Peyer's patch (tissue), 4 donors: ENCODE measurements around the gene NFIX.

ENCODE experiments used
- POLR2A ChIP-seq, 2 donors: fragments of 450-650 bp; IDR thresholded peaks; one replicate each; pipeline ENCODE4 v1.5.1; 2017; ENCODE audit warnings: antibody characterized with exemption in 2 of 2, mild to moderate bottlenecking in 2 of 2, moderate library complexity in 2 of 2
- TF ChIP-seq, protein P1 (sequence below), 6 experiments: fragments of 450-650 bp in 4 of 6; fragments of 200-600 bp in 2 of 6; sonication (generic) in 1 of 6; IDR thresholded peaks; one replicate each; pipeline ENCODE4 v1.5.1; 2017 to 2019; ENCODE audit warnings: antibody characterized with exemption in 6 of 6, mild to moderate bottlenecking in 3 of 6, moderate library complexity in 1 of 6

DNA sequence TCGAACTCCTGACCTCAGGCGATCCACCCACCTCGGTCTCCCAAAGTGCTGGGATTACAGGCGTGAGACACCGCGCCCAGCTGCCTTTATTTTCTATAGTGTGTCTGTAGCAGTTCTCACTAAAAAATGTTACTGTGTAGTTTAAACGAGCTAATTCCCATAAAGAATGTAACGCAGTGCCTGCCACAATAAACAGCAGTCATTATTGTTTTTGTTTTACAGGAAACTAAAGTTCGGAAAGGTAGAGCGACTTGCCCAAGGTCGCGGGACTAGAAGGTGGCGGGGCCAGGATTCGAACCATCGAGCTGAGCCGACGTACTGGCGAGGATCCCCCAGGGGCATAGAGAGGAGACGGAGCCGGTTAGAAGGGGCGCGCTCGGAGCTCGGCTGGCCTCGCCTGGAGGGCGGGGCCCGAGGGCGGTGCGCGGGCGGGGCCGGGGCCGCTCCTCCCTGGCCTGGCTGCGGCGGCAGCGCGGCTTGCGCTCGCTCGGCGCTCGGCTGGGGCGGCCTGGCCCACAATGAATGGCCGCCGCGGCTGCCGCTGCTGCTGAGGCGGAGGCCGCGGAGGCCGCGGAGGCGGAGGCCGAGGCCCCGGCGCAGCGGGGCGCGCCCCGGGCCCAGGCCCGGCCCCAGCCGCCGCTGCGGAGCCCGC is 122.6 kb downstream of the NFIX start, which contains the start of gene NACC1:
- TF ChIP-seq, protein P1, sequence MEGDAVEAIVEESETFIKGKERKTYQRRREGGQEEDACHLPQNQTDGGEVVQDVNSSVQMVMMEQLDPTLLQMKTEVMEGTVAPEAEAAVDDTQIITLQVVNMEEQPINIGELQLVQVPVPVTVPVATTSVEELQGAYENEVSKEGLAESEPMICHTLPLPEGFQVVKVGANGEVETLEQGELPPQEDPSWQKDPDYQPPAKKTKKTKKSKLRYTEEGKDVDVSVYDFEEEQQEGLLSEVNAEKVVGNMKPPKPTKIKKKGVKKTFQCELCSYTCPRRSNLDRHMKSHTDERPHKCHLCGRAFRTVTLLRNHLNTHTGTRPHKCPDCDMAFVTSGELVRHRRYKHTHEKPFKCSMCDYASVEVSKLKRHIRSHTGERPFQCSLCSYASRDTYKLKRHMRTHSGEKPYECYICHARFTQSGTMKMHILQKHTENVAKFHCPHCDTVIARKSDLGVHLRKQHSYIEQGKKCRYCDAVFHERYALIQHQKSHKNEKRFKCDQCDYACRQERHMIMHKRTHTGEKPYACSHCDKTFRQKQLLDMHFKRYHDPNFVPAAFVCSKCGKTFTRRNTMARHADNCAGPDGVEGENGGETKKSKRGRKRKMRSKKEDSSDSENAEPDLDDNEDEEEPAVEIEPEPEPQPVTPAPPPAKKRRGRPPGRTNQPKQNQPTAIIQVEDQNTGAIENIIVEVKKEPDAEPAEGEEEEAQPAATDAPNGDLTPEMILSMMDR (IDR thresholded peaks at IDR 0.05) = no peak
- TF ChIP-seq POLR2A (IDR thresholded peaks at IDR 0.05) = no peak
